HEK293 (cell line): ENCODE data around the gene DCDC2.

Experiments used
- CTCF ChIA-PET: fragments of 350-600 bp; formaldehyde crosslinking; extraction: SDS; loops from one replicate; lab custom pipeline; 2021; ENCODE audit warnings: antibody characterized with exemption; lab: Yijun Ruan, JAX
- POLR2A ChIA-PET: fragments of 300-600 bp; formaldehyde crosslinking; extraction: SDS; loops from one replicate; lab custom pipeline; 2020; ENCODE audit warnings: antibody characterized with exemption, inconsistent platforms; lab: Yijun Ruan, JAX
- H3K27ac ChIP-seq: fragments of 200-500 bp; sonication (Bioruptor generic); 2 replicates; pipeline ENCODE4 v1.5.1; 2014; ENCODE audit warnings: low read depth, low read length, control low read depth, inconsistent platforms; ENCODE audit errors: extremely low read depth
- H3K36me3 ChIP-seq, 2 experiments: fragments of 200-500 bp in 1 of 2; sonication (Bioruptor generic) in 1 of 2; 1 replicate in 1 of 2; 2 replicates in 1 of 2; pipeline ENCODE4 v1.5.1; 2014 to 2017; ENCODE audit warnings: inconsistent platforms in 2 of 2, low read length in 2 of 2; ENCODE audit not compliant: control insufficient read depth in 2 of 2, insufficient read depth in 1 of 2
- H3K4me1 ChIP-seq: fragments of 200-500 bp; sonication (Bioruptor generic); 2 replicates; pipeline ENCODE4 v1.5.1; 2014; ENCODE audit warnings: mild to moderate bottlenecking, low read length, inconsistent platforms; ENCODE audit not compliant: control insufficient read depth, insufficient read depth
- H3K4me3 ChIP-seq: 2 replicates; pipeline ENCODE4 v1.5.1; 2011; ENCODE audit warnings: low read depth, mild to moderate bottlenecking, control low read depth, low read length, moderate library complexity
- H3K9me3 ChIP-seq: fragments of 200-500 bp; sonication (Bioruptor generic); 2 replicates; pipeline ENCODE4 v1.5.1; 2014; ENCODE audit warnings: low read depth, low read length, inconsistent platforms; ENCODE audit not compliant: control insufficient read depth, insufficient read depth
- ZBTB17 ChIP-seq: fragments of 450-650 bp; formaldehyde crosslinking; IDR thresholded peaks from 2 replicates; pipeline ENCODE4 v1.5.1; 2016; ENCODE audit warnings: missing biosample characterization, missing genetic modification characterization
- ZBTB20 ChIP-seq: fragments of 450-650 bp; formaldehyde crosslinking; IDR thresholded peaks from 2 replicates; pipeline ENCODE4 v1.5.1; 2016; ENCODE audit warnings: missing biosample characterization, missing genetic modification characterization
- ZIC2 ChIP-seq: fragments of 450-650 bp; formaldehyde crosslinking; IDR thresholded peaks from 2 replicates; pipeline ENCODE4 v1.5.1; 2016; ENCODE audit warnings: missing biosample characterization, missing genetic modification characterization
- ZNF10 ChIP-seq: fragments of 450-650 bp; formaldehyde crosslinking; IDR thresholded peaks from 2 replicates; pipeline ENCODE4 v1.5.1; 2017; ENCODE audit warnings: missing biosample characterization, missing genetic modification characterization
- ZNF140 ChIP-seq: fragments of 450-650 bp; formaldehyde crosslinking; IDR thresholded peaks from 2 replicates; pipeline ENCODE4 v1.5.1; 2016; ENCODE audit warnings: missing biosample characterization, missing genetic modification characterization
- ZNF157 ChIP-seq: fragments of 450-650 bp; formaldehyde crosslinking; IDR thresholded peaks from 2 replicates; pipeline ENCODE4 v1.5.1; 2016; ENCODE audit warnings: missing biosample characterization, missing genetic modification characterization
- ZNF184 ChIP-seq: fragments of 450-650 bp; IDR thresholded peaks from 2 replicates; pipeline ENCODE4 v1.5.1; 2018; ENCODE audit warnings: missing biosample characterization, mild to moderate bottlenecking, missing genetic modification characterization
- ZNF211 ChIP-seq: fragments of 450-650 bp; formaldehyde crosslinking; IDR thresholded peaks from 2 replicates; pipeline ENCODE4 v1.5.1; 2016; ENCODE audit warnings: low read depth, missing biosample characterization, missing genetic modification characterization
- ZNF214 ChIP-seq: fragments of 450-650 bp; formaldehyde crosslinking; IDR thresholded peaks from 2 replicates; pipeline ENCODE4 v1.5.1; 2017; ENCODE audit warnings: missing biosample characterization, mild to moderate bottlenecking, missing genetic modification characterization, borderline replicate concordance
- ZNF221 ChIP-seq: fragments of 450-650 bp; formaldehyde crosslinking; IDR thresholded peaks from 2 replicates; pipeline ENCODE4 v1.5.1; 2017; ENCODE audit warnings: missing biosample characterization, missing genetic modification characterization, borderline replicate concordance
- ZNF239 ChIP-seq: fragments of 450-650 bp; formaldehyde crosslinking; IDR thresholded peaks from 2 replicates; pipeline ENCODE4 v1.5.1; 2016; ENCODE audit warnings: missing biosample characterization, missing genetic modification characterization
- ZNF302 ChIP-seq: fragments of 450-650 bp; formaldehyde crosslinking; IDR thresholded peaks from 2 replicates; pipeline ENCODE4 v1.5.1; 2016; ENCODE audit warnings: missing biosample characterization, missing genetic modification characterization, low read depth
- ZNF423 ChIP-seq: fragments of 450-650 bp; formaldehyde crosslinking; IDR thresholded peaks from 2 replicates; pipeline ENCODE4 v1.5.1; 2016; ENCODE audit warnings: missing biosample characterization, missing genetic modification characterization
- ZNF433 ChIP-seq: fragments of 450-650 bp; formaldehyde crosslinking; IDR thresholded peaks from 2 replicates; pipeline ENCODE4 v1.5.1; 2016; ENCODE audit warnings: missing biosample characterization, missing genetic modification characterization, low read depth
- ZNF530 ChIP-seq: fragments of 450-650 bp; formaldehyde crosslinking; IDR thresholded peaks from 2 replicates; pipeline ENCODE4 v1.5.1; 2016; ENCODE audit warnings: low read depth, missing biosample characterization, missing genetic modification characterization
- ZNF544 ChIP-seq: fragments of 450-650 bp; formaldehyde crosslinking; IDR thresholded peaks from 2 replicates; pipeline ENCODE4 v1.5.0; 2017; ENCODE audit warnings: missing biosample characterization, missing genetic modification characterization
- ZNF623 ChIP-seq: fragments of 450-650 bp; formaldehyde crosslinking; IDR thresholded peaks from 2 replicates; pipeline ENCODE4 v1.5.1; 2016; ENCODE audit warnings: missing biosample characterization, missing genetic modification characterization
- ZNF645 ChIP-seq: fragments of 450-650 bp; formaldehyde crosslinking; IDR thresholded peaks from 2 replicates; pipeline ENCODE4; 2016; ENCODE audit warnings: missing biosample characterization, missing genetic modification characterization
- ZNF654 ChIP-seq: fragments of 450-650 bp; formaldehyde crosslinking; IDR thresholded peaks from 2 replicates; pipeline ENCODE4 v1.5.1; 2016; ENCODE audit warnings: low read depth, missing biosample characterization, missing genetic modification characterization
- ZNF660 ChIP-seq: fragments of 450-650 bp; IDR thresholded peaks from 2 replicates; pipeline ENCODE4 v1.5.1; 2018; ENCODE audit warnings: missing biosample characterization, mild to moderate bottlenecking, missing genetic modification characterization
- ZNF692 ChIP-seq: fragments of 450-650 bp; formaldehyde crosslinking; IDR thresholded peaks from 2 replicates; pipeline ENCODE4 v1.5.1; 2016; ENCODE audit warnings: missing biosample characterization, missing genetic modification characterization
- ZNF76 ChIP-seq: fragments of 450-650 bp; formaldehyde crosslinking; IDR thresholded peaks from 2 replicates; pipeline ENCODE4; 2016; ENCODE audit warnings: low read depth, missing biosample characterization, missing genetic modification characterization, borderline replicate concordance
- ZNF777 ChIP-seq: fragments of 450-650 bp; formaldehyde crosslinking; IDR thresholded peaks from 2 replicates; pipeline ENCODE4 v1.5.1; 2017; ENCODE audit warnings: missing biosample characterization, missing genetic modification characterization, borderline replicate concordance
- ZNF843 ChIP-seq: fragments of 450-650 bp; formaldehyde crosslinking; IDR thresholded peaks from 2 replicates; pipeline ENCODE4 v1.5.1; 2016; ENCODE audit warnings: missing biosample characterization, missing genetic modification characterization
- ZXDB ChIP-seq: fragments of 450-650 bp; formaldehyde crosslinking; IDR thresholded peaks from 2 replicates; pipeline ENCODE4 v1.5.1; 2016; ENCODE audit warnings: missing biosample characterization, missing genetic modification characterization
- TF ChIP-seq, protein P1 (sequence below): fragments of 450-650 bp; formaldehyde crosslinking; IDR thresholded peaks from 2 replicates; pipeline ENCODE4 v1.5.1; 2016; ENCODE audit warnings: missing biosample characterization, missing genetic modification characterization
- TF ChIP-seq, protein P2 (sequence below): fragments of 450-650 bp; formaldehyde crosslinking; IDR thresholded peaks from 2 replicates; pipeline ENCODE4 v1.5.1; 2016; ENCODE audit warnings: missing biosample characterization, missing genetic modification characterization
- TF ChIP-seq, protein P3 (sequence below): fragments of 450-650 bp; formaldehyde crosslinking; optimal IDR thresholded peaks from 2 replicates; pipeline ENCODE3; 2016; ENCODE audit warnings: missing biosample characterization, mild to moderate bottlenecking, missing genetic modification characterization

Gene DCDC2

DNA sequence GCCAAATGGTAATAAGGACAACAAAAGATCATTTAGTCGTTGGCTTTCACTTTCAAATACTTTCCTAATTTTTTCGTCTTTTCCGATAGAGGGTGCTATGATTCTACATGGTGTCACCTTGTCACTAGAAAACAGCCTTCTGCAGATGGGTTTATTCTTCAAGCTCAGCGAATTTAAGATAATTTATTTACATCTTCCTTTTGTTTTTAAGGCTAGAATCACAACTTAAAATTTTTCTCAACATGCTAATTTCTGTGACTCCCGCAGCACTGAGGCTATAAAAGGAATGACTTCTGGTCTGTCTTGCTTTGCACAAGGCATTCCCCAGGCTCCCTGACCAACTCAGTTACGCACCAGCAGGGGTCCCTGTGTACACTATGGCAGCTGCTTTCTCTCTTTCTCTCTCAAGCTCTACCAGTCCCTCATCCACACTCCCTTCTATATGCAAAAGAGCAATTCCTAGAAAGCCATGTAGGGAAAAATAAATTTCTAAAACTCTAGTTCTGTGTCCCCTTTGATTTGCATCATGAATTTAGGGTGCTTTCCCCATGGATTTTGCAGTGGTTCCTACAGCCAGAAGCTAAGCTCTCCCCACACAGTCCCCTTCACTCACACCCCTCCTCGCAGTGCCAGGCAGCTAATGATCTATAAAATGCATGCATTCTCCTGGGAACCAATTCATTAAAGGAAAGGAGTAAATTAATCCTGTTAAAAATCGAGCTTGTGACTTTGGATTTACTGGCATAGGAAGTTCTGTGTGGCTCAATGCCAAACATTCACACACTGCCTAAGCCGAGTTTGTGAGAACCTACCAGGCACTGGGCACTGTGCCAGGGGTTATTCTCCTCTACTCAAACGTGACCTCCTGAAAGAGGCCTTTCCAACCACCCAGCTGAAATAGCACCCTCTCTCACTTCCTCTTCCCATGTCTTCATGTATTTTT lies 74.5 kb downstream of the DCDC2 start:
- H3K27ac ChIP-seq = no peak overlapping the region
- H3K4me1 ChIP-seq = peaks cover 7% of the 10 kb centered on the region; the same call in 1 of the 2 replicates
- ChIA-PET POLR2A (interaction anchor here (0.6 to 1.7 kb wide), 5 partner anchors 39 to 106 kb away, joined by 3 to 12 read pairs (median 6); partner anchors contain the start of gene DCDC2), CTCF (interaction anchor here (0.6 to 4.1 kb wide), 67 partner anchors 8 to 1985 kb away, joined by 3 to 142 read pairs (median 6); partner anchors contain the start of genes ALDH5A1, DCDC2 and MRS2)
- no peak overlapping the region for H3K4me3 ChIP-seq
- no peaks in the 10 kb centered on the region for H3K36me3 ChIP-seq
- H3K9me3 ChIP-seq = no peaks in the 10 kb centered on the region
- TF ChIP-seq ZNF221 (tag by site-specific recombination) = no peak
- TF ChIP-seq ZNF76 (tag by site-specific recombination) = no peak
- TF ChIP-seq ZXDB (tag by site-specific recombination) = 0 out of 2 replicates have a peak, but pooled peaks have one; percentile 14
- TF ChIP-seq ZNF423 (tag by site-specific recombination) = 0 out of 2 replicates have a peak, but pooled peaks have one; percentile 12
- peak; percentile 76 for TF ChIP-seq ZBTB17 (tag by site-specific recombination)
- TF ChIP-seq ZNF544 (tag by site-specific recombination) = peak; percentile 71; the same call in 1 of the 2 replicates
- no peak for TF ChIP-seq ZNF692 (tag by site-specific recombination)
- TF ChIP-seq ZNF140 (tag by site-specific recombination) = no peak
- TF ChIP-seq ZNF660 = peak; percentile 94
- TF ChIP-seq ZNF843 = no peak
- no peak for TF ChIP-seq ZNF623
- no peak for TF ChIP-seq ZNF10
- no peak for TF ChIP-seq ZNF302 (tag by site-specific recombination)
- TF ChIP-seq ZNF530 (tag by site-specific recombination) = no peak
- no peak for TF ChIP-seq ZNF645 (tag by site-specific recombination)
- TF ChIP-seq, protein P1, sequence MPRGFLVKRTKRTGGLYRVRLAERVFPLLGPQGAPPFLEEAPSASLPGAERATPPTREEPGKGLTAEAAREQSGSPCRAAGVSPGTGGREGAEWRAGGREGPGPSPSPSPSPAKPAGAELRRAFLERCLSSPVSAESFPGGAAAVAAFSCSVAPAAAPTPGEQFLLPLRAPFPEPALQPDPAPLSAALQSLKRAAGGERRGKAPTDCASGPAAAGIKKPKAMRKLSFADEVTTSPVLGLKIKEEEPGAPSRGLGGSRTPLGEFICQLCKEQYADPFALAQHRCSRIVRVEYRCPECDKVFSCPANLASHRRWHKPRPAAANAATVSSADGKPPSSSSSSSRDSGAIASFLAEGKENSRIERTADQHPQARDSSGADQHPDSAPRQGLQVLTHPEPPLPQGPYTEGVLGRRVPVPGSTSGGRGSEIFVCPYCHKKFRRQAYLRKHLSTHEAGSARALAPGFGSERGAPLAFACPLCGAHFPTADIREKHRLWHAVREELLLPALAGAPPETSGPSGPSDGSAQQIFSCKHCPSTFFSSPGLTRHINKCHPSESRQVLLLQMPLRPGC (tag by site-specific recombination) = no peak
- TF ChIP-seq, protein P2, sequence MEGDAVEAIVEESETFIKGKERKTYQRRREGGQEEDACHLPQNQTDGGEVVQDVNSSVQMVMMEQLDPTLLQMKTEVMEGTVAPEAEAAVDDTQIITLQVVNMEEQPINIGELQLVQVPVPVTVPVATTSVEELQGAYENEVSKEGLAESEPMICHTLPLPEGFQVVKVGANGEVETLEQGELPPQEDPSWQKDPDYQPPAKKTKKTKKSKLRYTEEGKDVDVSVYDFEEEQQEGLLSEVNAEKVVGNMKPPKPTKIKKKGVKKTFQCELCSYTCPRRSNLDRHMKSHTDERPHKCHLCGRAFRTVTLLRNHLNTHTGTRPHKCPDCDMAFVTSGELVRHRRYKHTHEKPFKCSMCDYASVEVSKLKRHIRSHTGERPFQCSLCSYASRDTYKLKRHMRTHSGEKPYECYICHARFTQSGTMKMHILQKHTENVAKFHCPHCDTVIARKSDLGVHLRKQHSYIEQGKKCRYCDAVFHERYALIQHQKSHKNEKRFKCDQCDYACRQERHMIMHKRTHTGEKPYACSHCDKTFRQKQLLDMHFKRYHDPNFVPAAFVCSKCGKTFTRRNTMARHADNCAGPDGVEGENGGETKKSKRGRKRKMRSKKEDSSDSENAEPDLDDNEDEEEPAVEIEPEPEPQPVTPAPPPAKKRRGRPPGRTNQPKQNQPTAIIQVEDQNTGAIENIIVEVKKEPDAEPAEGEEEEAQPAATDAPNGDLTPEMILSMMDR = peak; percentile 82
- 0 out of 2 replicates have a peak, but pooled peaks have one; percentile 29 for TF ChIP-seq ZIC2
- peak; percentile 66; the same call in 1 of the 2 replicates for TF ChIP-seq ZNF184 (tag by site-specific recombination)
- no peak for TF ChIP-seq ZNF211 (tag by site-specific recombination)
- TF ChIP-seq ZNF777 (tag by site-specific recombination) = no peak
- TF ChIP-seq ZNF214 (tag by site-specific recombination) = no peak
- 0 out of 2 replicates have a peak, but pooled peaks have one; percentile 19 for TF ChIP-seq ZBTB20 (tag by site-specific recombination)
- TF ChIP-seq ZNF239 (tag by site-specific recombination) = no peak
- peak; percentile 85 for TF ChIP-seq ZNF654 (tag by site-specific recombination)
- TF ChIP-seq ZNF157 (tag by site-specific recombination) = no peak
- TF ChIP-seq ZNF433 (tag by site-specific recombination) = no peak
- TF ChIP-seq, protein P3, sequence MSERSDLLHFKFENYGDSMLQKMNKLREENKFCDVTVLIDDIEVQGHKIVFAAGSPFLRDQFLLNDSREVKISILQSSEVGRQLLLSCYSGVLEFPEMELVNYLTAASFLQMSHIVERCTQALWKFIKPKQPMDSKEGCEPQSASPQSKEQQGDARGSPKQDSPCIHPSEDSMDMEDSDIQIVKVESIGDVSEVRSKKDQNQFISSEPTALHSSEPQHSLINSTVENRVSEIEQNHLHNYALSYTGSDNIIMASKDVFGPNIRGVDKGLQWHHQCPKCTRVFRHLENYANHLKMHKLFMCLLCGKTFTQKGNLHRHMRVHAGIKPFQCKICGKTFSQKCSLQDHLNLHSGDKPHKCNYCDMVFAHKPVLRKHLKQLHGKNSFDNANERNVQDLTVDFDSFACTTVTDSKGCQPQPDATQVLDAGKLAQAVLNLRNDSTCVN (tag by site-specific recombination) = no peak
